H9 (cell line): Measurements from ENCODE around the gene B3GALT4. TPM values are rescaled to one million over a fixed set of nuclear protein-coding genes. Genes with fewer than 3 reads are reported as not detected.

ENCODE experiments used
- DNase-seq: peaks from one replicate; pipeline ENCODE4 v3.0.0-alpha.2; 2017
- H2AFZ ChIP-seq: one replicate; pipeline ENCODE4 v1.6.1; 2013; ENCODE audit warnings: mild to moderate bottlenecking, low read length, control low read depth, moderate library complexity
- H2AK5ac ChIP-seq: 2 replicates; pipeline ENCODE4 v1.6.1; 2013; ENCODE audit warnings: low read length, control low read depth, mixed read lengths; ENCODE audit not compliant: insufficient read length
- H2BK120ac ChIP-seq: one replicate; pipeline ENCODE4 v1.6.1; 2013; ENCODE audit warnings: low read depth, mild to moderate bottlenecking, low read length, control low read depth, inconsistent platforms; ENCODE audit not compliant: poor library complexity, severe bottlenecking
- H2BK12ac ChIP-seq: 2 replicates; pipeline ENCODE4 v1.6.1; 2013; ENCODE audit warnings: low read length, control low read depth, mixed read lengths, low read depth; ENCODE audit not compliant: insufficient read length
- H2BK15ac ChIP-seq: 2 replicates; pipeline ENCODE4 v1.6.1; 2013; ENCODE audit warnings: low read depth, low read length, control low read depth
- H2BK20ac ChIP-seq: one replicate; pipeline ENCODE4 v1.6.1; 2013; ENCODE audit warnings: low read depth, mild to moderate bottlenecking, low read length, control low read depth, inconsistent platforms; ENCODE audit not compliant: poor library complexity, severe bottlenecking
- H2BK5ac ChIP-seq: 2 replicates; pipeline ENCODE4 v1.6.1; 2013; ENCODE audit warnings: low read length, control low read depth, mixed read lengths; ENCODE audit not compliant: insufficient read length
- H3K14ac ChIP-seq: 2 replicates; pipeline ENCODE4 v1.6.1; 2013; ENCODE audit warnings: low read length, control low read depth; ENCODE audit not compliant: insufficient read depth
- H3K18ac ChIP-seq: 2 replicates; pipeline ENCODE4 v1.6.1; 2013; ENCODE audit warnings: low read depth, mild to moderate bottlenecking, mixed read lengths, low read length, control low read depth; ENCODE audit not compliant: insufficient read length
- H3K23ac ChIP-seq: 2 replicates; pipeline ENCODE4 v1.6.1; 2013; ENCODE audit warnings: low read length, control low read depth, mixed read lengths, low read depth; ENCODE audit not compliant: insufficient read length
- H3K23me2 ChIP-seq: 2 replicates; pipeline ENCODE4 v1.6.1; 2013; ENCODE audit warnings: low read depth, mild to moderate bottlenecking, mixed read lengths, low read length, control low read depth; ENCODE audit not compliant: insufficient read length, poor library complexity, severe bottlenecking
- H3K27ac ChIP-seq: 2 replicates; pipeline ENCODE4 v1.5.1; 2013; ENCODE audit warnings: low read length, control low read depth, mixed read lengths, low read depth; ENCODE audit not compliant: insufficient read length
- H3K27me3 ChIP-seq: 2 replicates; pipeline ENCODE4 v1.6.1; 2013; ENCODE audit warnings: low read length, control low read depth, inconsistent platforms; ENCODE audit not compliant: insufficient read depth
- H3K4ac ChIP-seq: 2 replicates; pipeline ENCODE4 v1.6.1; 2013; ENCODE audit warnings: low read depth, mild to moderate bottlenecking, control low read depth, inconsistent platforms, low read length, moderate library complexity
- H3K4me1 ChIP-seq: 2 replicates; pipeline ENCODE4 v1.6.1; 2013; ENCODE audit warnings: low read length, control low read depth, inconsistent platforms; ENCODE audit not compliant: insufficient read depth
- H3K4me2 ChIP-seq: 2 replicates; pipeline ENCODE4 v1.6.1; 2013; ENCODE audit warnings: low read length, control low read depth, mixed read lengths; ENCODE audit not compliant: insufficient read length, insufficient read depth
- H3K56ac ChIP-seq: 2 replicates; pipeline ENCODE4 v1.6.1; 2013; ENCODE audit warnings: low read depth, mild to moderate bottlenecking, mixed read lengths, low read length, control low read depth; ENCODE audit not compliant: insufficient read length
- H3K79me1 ChIP-seq: 2 replicates; pipeline ENCODE4 v1.6.1; 2013; ENCODE audit warnings: low read depth, mild to moderate bottlenecking, moderate library complexity, low read length, control low read depth, inconsistent platforms; ENCODE audit not compliant: insufficient read depth, poor library complexity, severe bottlenecking
- H3K79me2 ChIP-seq: 2 replicates; pipeline ENCODE4 v1.6.1; 2013; ENCODE audit warnings: low read length, control low read depth, inconsistent platforms; ENCODE audit not compliant: insufficient read depth
- H3K9ac ChIP-seq: 2 replicates; pipeline ENCODE4 v1.6.1; 2013; ENCODE audit warnings: low read length, control low read depth, mixed read lengths; ENCODE audit not compliant: insufficient read length; ENCODE audit errors: extremely low read depth
- H3K9me3 ChIP-seq: one replicate; pipeline ENCODE4 v1.6.1; 2013; ENCODE audit warnings: low read depth, low read length, inconsistent platforms; ENCODE audit not compliant: control insufficient read depth
- H3T11ph ChIP-seq: one replicate; pipeline ENCODE4 v1.6.1; 2013; ENCODE audit warnings: mild to moderate bottlenecking, low read length, control low read depth, inconsistent platforms
- H4K20me1 ChIP-seq: one replicate; pipeline ENCODE4 v1.6.1; 2013; ENCODE audit not compliant: control insufficient read depth, insufficient read length, insufficient read depth
- H4K5ac ChIP-seq: 2 replicates; pipeline ENCODE4 v1.6.1; 2013; ENCODE audit warnings: low read depth, mild to moderate bottlenecking, mixed read lengths, low read length, control low read depth; ENCODE audit not compliant: insufficient read length
- H4K8ac ChIP-seq: replicated peaks from 2 replicates; pipeline ENCODE4 v1.6.1; 2013; ENCODE audit warnings: low read length, control low read depth, mixed read lengths, low read depth; ENCODE audit not compliant: insufficient read length
- H4K91ac ChIP-seq: 2 replicates; pipeline ENCODE4 v1.6.1; 2013; ENCODE audit warnings: low read depth, mild to moderate bottlenecking, moderate library complexity, mixed read lengths, low read length, control low read depth; ENCODE audit not compliant: insufficient read length
- H3K27ac Mint-ChIP-seq, 3 experiments: 2 replicates in 2 of 3; 3 replicates in 1 of 3; pipeline ENCODE4 v1.8.0; 2020 to 2021; ENCODE audit warnings: mixed read lengths in 3 of 3, mild to moderate bottlenecking in 1 of 3, moderate library complexity in 1 of 3
- H3K27me3 Mint-ChIP-seq: 2 replicates; pipeline ENCODE4 v1.8.0; 2021; ENCODE audit warnings: low read depth, mild to moderate bottlenecking, moderate library complexity, mixed read lengths
- H3K36me3 Mint-ChIP-seq, 3 experiments: 2 replicates in 2 of 3; 3 replicates in 1 of 3; pipeline ENCODE4 v1.8.0; 2020 to 2021; ENCODE audit warnings: low read depth in 3 of 3, mixed read lengths in 3 of 3; ENCODE audit not compliant: insufficient read depth in 1 of 3
- H3K4me1 Mint-ChIP-seq, 2 experiments: 2 replicates each; pipeline ENCODE4 v1.8.0; 2020; ENCODE audit warnings: mixed read lengths in 2 of 2
- H3K4me3 Mint-ChIP-seq, 2 experiments: 2 replicates in 1 of 2; 3 replicates in 1 of 2; pipeline ENCODE4 v1.8.0; 2020 to 2021; ENCODE audit warnings: mild to moderate bottlenecking in 2 of 2, mixed read lengths in 2 of 2, moderate library complexity in 1 of 2
- H3K9me3 Mint-ChIP-seq, 2 experiments: 2 replicates in 1 of 2; 3 replicates in 1 of 2; pipeline ENCODE4 v1.8.0; 2020; ENCODE audit warnings: mild to moderate bottlenecking in 2 of 2, mixed read lengths in 2 of 2, moderate library complexity in 1 of 2
- WGBS: extraction: QIAGEN DNeasy Blood & Tissue Kit; methylation state at CpG from one replicate; pipeline ENCODE4 v1.1.7; 2013; ENCODE audit warnings: missing lambda C conversion rate, low lambda C conversion rate, mixed read lengths; ENCODE audit not compliant: insufficient read length; ENCODE audit errors: extremely low coverage; 5-methylcytosine and 5-hydroxymethylcytosine counted together
- long read RNA-seq: library from polyadenylated mRNA; unstranded; transcript quantifications from one replicate; pipeline ENCODE4 v2.0.0, GENCODE V29; 2020
- total RNA-seq: library from RNA; stranded (reverse); gene quantifications from 2 replicates; pipeline ENCODE4 v1.2.1, GENCODE V29; 2021
- TF ChIP-seq, protein P1 (sequence below): fragments of 200-600 bp; sonication (generic); conservative IDR thresholded peaks from 3 replicates; pipeline ENCODE4 v1.8.0; 2021; ENCODE audit warnings: antibody characterized with exemption, mild to moderate bottlenecking

The B3GALT4 gene, protein sequence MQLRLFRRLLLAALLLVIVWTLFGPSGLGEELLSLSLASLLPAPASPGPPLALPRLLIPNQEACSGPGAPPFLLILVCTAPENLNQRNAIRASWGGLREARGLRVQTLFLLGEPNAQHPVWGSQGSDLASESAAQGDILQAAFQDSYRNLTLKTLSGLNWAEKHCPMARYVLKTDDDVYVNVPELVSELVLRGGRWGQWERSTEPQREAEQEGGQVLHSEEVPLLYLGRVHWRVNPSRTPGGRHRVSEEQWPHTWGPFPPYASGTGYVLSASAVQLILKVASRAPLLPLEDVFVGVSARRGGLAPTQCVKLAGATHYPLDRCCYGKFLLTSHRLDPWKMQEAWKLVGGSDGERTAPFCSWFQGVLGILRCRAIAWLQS
- 3.2 and 3.4 TPM in 2 replicates for total RNA-seq
- long read RNA-seq, transcript B3GALT4-204 (1 exons, 1,694 nt) = major isoform, 23 of 24 reads
- long read RNA-seq, partial matches to known transcripts = 0 of 24 reads
- long read RNA-seq, other reads (novel, unspliced or antisense) = 1 of 24 reads

- no peak within 1 kb of the TSS for H3T11ph ChIP-seq
- peaks cover 13% of the 10 kb centered on the region for H3K23me2 ChIP-seq
Measured at GRCh38 chr6:33276864-33277662, at the start of gene B3GALT4. TSS of gene B3GALT4 (plus strand) at chr6:33277123. CDS start at chr6:33277420, 297 bp downstream.

More at GRCh38 chr6:33276864-33277662, at the start of gene B3GALT4:
- Histone ChIP-seq H3K56ac (no peak within 1 kb of the TSS), H3K23ac (no peak within 1 kb of the TSS), H4K91ac (no peak within 1 kb of the TSS), H2BK20ac (no peak within 1 kb of the TSS), H3K14ac (peak within 1 kb of the TSS; percentile 23), H4K8ac (no peak within 1 kb of the TSS), H2BK15ac (no peak within 1 kb of the TSS), H3K27me3 (no peaks in the 10 kb centered on the region), H2AK5ac (no peak within 1 kb of the TSS), H3K4ac (no peak within 1 kb of the TSS), H3K4me2 (peak within 1 kb of the TSS; percentile 85), H4K20me1 (no peaks in the 10 kb centered on the region), H3K9me3 (no peaks in the 10 kb centered on the region), H4K5ac (no peak within 1 kb of the TSS), H2BK12ac (no peak within 1 kb of the TSS), H3K27ac (no peak within 1 kb of the TSS), H3K4me1 (no peaks in the 10 kb centered on the region; the same call in 1 of the 2 replicates), H2BK5ac (no peak within 1 kb of the TSS), H3K79me2 (peaks cover 22% of the 10 kb centered on the region; the same call in 1 of the 2 replicates), H3K79me1 (no peaks in the 10 kb centered on the region), H3K9ac (peak within 1 kb of the TSS; percentile 21), H3K18ac (peak within 1 kb of the TSS; percentile 12), H2BK120ac (no peak within 1 kb of the TSS), H2AFZ (no peak within 1 kb of the TSS)
- H3K27ac Mint-ChIP-seq = peak within 1 kb of the TSS; percentile 87 to 99 (median 97)
- H3K4me1 Mint-ChIP-seq = peaks cover 39 to 52% of the 10 kb centered on the region in 2 experiments
- H3K4me3 Mint-ChIP-seq = peak within 1 kb of the TSS; percentile 89 to 94
- no CpG with 5 or more reads among the region's 80 CpGs for WGBS
- H3K36me3 Mint-ChIP-seq = peaks cover 41 to 80% (median 60%) of the 10 kb centered on the region in 3 experiments
- no peaks in the 10 kb centered on the region; the same call in 1 of the 2 replicates for H3K27me3 Mint-ChIP-seq
- H3K9me3 Mint-ChIP-seq = no peaks in the 10 kb centered on the region
- peak; percentile 96 for DNase-seq
- TF ChIP-seq, protein P1, sequence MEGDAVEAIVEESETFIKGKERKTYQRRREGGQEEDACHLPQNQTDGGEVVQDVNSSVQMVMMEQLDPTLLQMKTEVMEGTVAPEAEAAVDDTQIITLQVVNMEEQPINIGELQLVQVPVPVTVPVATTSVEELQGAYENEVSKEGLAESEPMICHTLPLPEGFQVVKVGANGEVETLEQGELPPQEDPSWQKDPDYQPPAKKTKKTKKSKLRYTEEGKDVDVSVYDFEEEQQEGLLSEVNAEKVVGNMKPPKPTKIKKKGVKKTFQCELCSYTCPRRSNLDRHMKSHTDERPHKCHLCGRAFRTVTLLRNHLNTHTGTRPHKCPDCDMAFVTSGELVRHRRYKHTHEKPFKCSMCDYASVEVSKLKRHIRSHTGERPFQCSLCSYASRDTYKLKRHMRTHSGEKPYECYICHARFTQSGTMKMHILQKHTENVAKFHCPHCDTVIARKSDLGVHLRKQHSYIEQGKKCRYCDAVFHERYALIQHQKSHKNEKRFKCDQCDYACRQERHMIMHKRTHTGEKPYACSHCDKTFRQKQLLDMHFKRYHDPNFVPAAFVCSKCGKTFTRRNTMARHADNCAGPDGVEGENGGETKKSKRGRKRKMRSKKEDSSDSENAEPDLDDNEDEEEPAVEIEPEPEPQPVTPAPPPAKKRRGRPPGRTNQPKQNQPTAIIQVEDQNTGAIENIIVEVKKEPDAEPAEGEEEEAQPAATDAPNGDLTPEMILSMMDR = peak; percentile 66
